C1 segment of cervical spinal cord (tissue), 14 donors: Measurements from ENCODE around the gene ATP6V0E1.
"Not testable (repeated sequence)": the region's sequence is repeated elsewhere in the genome, so short reads cannot be mapped to it uniquely, and the experiment has no call there.

Source experiments
- DNase-seq, 14 donors: peaks; one replicate each; lab custom pipeline; 2025; lab: John Stamatoyannopoulos, UW

ATP6V0E1 gene

GRCh38 chr5:173003360-173003759 is 19.8 kb downstream of the ATP6V0E1 start:
- no peak for DNase-seq

GRCh38 chr5:173004013-173004412 is 20.4 kb downstream of the ATP6V0E1 start:
- DNase-seq: no peak

GRCh38 chr5:173004447-173004846 is 20.9 kb downstream of the ATP6V0E1 start:
- DNase-seq: no peak

DNA sequence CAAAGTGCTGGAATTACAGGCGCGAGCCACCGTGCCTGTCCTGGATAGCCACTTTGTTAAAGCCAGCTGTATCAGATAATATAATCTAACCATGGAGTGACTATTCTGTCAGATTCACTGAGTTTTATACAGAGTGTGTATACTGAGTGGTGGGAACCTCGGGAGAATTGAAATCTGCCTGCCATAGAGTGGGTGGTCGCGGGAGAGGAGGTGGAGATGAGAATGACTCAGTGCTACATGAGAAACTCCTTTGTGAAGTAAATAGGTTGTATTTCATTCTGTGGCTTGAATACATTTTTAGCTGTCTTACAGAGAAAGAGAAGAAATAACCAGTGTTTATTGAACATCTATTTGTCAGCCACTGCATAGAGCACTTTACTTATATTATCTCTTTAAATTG is 26.4 kb downstream of the ATP6V0E1 start:
- no peak for DNase-seq

GRCh38 chr5:173010547-173011464 is 27.2 kb downstream of the ATP6V0E1 start:
- peak in 11 of 14 donors; percentile 18 to 64 (median 33) for DNase-seq

DNA sequence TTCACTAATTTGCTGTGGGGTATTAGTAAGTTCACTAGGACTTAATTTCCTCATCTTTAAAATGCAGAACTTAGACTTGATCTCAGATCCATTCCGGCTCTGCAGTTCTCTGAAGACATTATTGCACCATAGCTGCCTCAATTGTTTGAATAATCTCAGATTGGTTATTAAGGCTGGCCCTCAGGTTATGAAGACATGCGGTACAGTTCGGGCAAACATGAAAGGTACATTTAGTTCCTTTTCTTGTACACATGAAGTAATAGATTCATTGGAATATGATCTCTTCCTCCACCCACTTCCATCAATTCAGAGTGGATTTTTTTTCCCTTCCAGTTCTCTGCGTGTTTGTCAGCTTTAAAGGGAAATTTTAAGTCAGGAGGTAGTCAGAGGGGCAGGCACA is 28.0 kb downstream of the ATP6V0E1 start:
- DNase-seq: no peak

GRCh38 chr5:173012882-173013281 is 29.3 kb downstream of the ATP6V0E1 start:
- DNase-seq: no peak

GRCh38 chr5:173014671-173015070 is 31.1 kb downstream of the ATP6V0E1 start:
- no peak for DNase-seq

- DNase-seq: no peak
Measured at GRCh38 chr5:173015192-173015591, 31.6 kb downstream of the ATP6V0E1 start.

DNA sequence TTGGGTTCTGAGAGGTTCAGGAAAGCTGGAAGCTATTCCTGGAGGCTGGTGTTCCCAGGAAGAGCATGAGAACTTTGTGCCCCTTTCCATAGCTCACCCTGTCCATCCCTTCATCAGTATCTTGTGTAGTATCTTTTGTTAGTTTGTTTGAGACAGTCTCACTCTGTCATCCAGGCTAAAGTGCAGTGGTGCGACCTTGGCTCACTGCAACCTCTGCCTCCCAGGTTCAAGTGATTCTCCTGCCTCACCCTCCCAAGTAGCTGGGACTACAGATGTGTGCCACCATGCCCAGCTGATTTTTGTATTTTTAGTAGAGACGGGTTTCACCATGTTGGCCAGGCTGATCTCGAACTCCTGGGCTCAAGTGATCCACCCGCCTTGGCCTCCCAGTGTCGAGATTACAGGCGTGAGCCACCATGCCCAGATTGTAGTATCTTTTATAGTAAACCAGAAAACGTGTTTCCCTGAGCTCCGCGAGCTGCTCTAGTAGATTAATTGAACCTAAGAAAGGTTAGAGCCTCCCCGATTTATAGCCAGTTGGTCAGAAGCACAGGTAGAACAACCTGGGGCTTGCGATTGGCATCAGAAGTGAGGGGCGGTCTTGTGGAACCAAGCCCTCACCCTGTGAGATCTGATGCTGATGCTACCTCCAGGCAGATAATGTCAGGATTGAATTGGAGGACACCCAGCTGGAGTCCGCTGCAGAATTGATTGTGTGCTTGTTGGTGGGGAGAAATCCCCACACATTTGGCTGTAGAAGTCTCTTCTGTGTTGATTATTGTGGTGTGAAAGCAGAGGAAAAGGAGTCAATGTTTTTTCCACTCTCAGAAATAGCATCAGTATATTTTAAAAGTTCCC is 32.3 kb downstream of the ATP6V0E1 start:
- no peak for DNase-seq

GRCh38 chr5:173016598-173017046 is 33.1 kb downstream of the ATP6V0E1 start:
- peak in 3 of 14 donors; percentile 14 to 17 (median 16) for DNase-seq

DNA sequence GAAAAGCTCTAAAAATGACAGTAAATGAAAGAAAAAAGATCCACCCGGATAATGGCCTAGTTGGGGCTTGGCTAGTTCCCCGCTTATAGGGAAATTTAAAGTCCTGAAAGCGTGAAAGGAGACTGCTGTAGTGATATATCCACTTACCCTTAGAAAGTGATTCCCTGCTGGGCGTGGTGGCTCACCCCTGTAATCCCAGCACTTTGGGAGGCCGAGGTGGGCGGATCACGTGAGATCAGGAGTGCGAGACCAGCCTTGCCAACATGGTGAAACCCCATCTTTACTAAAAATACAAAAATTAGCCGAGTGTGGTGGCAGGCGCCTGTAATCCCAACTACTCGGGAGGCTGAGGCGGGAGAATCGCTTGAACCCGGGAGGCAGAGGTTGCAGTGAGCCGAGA is 33.5 kb downstream of the ATP6V0E1 start:
- DNase-seq: not testable (repeated sequence)

DNA sequence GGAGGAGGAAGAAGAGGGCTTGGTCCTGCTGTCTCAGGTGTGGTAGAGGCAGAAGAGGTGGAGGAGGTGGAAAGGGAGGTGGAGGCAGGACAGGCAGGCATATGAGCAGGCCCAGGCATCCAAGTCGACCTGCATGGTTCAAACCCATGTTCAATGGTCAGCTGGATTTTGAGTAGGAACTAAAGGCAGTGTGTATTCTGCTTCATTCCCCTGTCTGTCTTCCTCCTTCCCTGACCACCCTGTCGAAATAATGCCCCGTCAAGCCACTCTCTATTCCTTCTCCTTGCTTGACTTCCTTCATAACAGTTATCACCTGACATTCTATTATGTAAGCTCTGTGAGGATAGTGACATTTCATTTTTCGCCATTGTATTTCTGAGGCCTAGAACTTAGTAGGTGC is 34.8 kb downstream of the ATP6V0E1 start:
- DNase-seq: no peak

DNA sequence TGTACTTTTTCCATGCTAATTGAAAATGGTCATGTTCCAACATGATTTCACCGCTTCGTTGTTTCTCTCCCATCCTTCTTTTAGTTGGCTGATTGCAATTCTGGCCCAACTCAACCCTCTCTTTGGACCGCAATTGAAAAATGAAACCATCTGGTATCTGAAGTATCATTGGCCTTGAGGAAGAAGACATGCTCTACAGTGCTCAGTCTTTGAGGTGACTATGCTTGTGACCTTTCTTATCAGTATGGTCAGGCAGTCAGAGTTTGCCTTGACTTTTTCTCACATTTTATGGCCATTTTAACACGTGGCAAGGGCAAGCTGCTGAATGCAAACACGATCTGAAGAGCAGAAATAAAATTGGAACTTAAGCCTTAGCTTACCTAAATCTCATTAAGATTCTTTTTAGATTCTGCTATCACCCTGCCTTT is 36.6 kb downstream of the ATP6V0E1 start:
- DNase-seq: no peak

DNA sequence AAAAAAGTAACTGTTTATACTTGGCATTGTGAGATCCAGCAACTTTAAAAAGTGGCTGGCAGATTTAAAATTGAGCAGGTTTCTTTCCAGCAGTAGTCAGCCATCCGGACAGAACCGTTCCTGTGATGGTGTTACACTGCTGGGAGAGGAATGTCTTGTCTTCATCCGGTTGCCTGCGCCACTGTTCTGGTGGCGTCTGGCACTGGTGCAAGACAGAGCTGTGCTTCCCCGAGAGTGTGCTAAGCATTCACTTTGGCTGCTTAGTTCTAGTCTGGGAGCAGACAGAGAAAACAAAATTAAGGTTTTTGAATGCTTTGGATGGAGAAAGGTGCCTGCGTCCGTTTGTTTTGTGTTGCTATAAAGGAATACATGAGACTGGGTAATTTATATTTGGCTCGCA is 37.1 kb downstream of the ATP6V0E1 start:
- peak in 9 of 14 donors; percentile 5 to 63 (median 33) for DNase-seq

DNA sequence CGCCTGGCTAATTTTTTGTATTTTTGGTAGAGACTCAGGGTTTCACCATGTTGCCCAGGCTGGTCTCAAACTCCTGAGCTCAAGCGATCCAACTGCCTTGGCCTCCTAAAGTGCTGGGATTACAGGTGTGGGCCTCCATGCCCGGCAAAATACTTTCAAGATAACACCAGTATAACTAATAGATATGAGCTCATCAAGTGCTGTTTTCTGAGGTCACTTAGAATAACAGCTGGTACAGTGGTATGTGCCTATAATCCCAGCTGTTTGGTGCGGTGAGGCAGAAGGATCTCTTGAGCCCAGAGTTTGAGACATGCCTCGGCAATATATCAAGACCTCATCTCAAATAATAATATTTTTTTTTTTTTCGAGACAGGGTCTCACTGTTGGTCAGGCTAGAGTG is 42.1 kb downstream of the ATP6V0E1 start:
- no peak for DNase-seq

DNA sequence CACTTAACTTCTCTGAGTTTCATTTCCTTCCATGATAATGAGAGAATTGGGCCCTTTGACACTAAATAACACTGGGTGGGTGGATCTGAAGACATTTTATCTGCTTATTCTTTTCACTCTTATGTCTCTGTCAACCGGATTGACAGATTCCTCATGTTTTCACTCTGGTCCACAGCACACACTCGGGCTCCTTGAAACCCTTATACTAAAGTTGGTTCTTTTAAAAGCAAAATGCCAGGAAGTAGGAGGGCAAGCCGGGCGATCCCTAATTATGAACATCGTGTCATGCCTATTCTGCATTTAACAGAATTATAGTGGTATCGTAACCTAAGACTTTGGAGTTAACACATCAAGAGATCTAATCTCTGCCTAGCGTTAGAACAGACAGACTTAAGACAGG is 44.3 kb downstream of the ATP6V0E1 start:
- no peak for DNase-seq

- no peak for DNase-seq
Measured at GRCh38 chr5:173028811-173029327, 45.3 kb downstream of the ATP6V0E1 start.

DNA sequence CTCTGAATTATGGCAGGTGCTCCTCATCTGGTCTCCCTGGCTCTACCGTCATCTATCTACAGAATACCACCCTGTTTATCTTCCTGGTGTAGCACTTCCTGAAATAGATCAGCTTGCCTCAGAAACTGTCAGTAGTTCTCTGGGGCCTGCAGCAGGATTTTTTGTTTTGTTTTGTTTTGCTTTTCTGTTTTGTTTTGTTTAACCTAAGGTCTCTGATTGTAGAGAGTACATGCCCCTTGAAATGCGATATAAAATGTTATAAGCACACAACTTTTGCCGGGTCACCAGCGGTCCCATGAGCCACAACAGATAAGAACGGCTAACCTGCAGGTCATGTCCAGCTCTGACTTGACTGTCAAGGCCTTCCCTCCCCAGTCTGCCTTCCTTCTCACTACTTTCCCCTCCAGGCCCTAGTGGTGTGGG is 45.9 kb downstream of the ATP6V0E1 start:
- DNase-seq: peak in 1 of 14 donors; percentile 7

DNA sequence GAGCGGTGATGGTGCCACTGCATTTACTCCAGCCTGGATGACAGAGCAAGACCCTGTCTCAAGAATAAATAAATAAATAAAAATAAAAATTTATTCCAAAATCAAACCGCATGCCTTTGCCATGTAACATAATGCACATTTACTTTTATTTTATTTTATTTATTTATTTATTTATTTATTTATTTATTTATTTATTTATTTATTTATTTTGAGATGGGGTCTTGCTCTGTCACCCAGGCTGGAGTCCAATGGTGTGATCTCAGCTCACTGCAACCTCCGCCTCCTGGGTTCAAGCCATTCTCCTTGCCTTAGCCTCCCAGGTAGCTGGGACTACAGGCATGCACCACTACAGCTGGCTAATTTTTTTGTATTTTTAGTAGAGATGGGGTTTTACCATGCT is 48.5 kb downstream of the ATP6V0E1 start:
- DNase-seq: not testable (repeated sequence)

DNA sequence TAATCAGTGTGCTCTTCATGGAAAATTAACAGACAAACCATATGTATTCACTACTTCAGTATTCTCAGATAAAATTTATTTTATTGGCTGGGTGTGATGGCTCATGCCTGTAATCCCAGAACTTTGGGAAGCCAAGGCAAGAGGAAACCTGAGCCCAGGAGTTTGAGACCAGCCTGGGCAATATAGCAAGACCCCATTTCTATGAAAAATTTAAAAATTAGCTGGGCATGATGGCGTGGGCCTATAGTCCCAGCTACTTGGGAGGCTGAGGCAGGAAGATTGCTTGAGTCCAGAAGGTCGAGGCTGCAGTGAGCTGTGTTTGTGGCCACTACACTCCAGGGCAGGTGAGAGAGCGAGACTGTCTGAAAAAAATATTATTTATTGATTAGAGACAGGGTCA is 49.2 kb downstream of the ATP6V0E1 start:
- no peak for DNase-seq

GRCh38 chr5:173033923-173034322 is 50.4 kb downstream of the ATP6V0E1 start:
- DNase-seq: no peak
